Measurements from ENCODE around the gene CCDC73.

- TF ChIP-seq CTCF (IDR thresholded peaks at IDR 0.05; ENCODE audit: low read depth, low read length, poor library complexity, severe bottlenecking) (no peak), EZH2phosphoT487 (IDR thresholded peaks at IDR 0.05; ENCODE audit: borderline replicate concordance, low read length) (no peak)
These were observed 46.1 kb upstream of the CCDC73 start for GRCh38 chr11:32840587-32840986.
